Stimulated activated CD4-positive, alpha-beta T cell treated with anti-CD3 and anti-CD28 coated beads, Interleukin-1b, Interleukin-23, amount 100 ng/mL, for 48 hours (primary cell): ENCODE results near the gene CNPY1.
"Not testable (repeated sequence)": the region's sequence is repeated elsewhere in the genome, so short reads cannot be mapped to it uniquely, and the experiment has no call there.

ENCODE experiments used
- DNase-seq: peaks from one replicate; pipeline ENCODE4 v3.0.0-alpha.2; 2020

Gene CNPY1

GRCh38 chr7:155577509-155577905 lies 31.1 kb upstream of the CNPY1 start:
- DNase-seq = no peak

GRCh38 chr7:155576900-155577508 lies 30.6 kb upstream of the CNPY1 start:
- no peak for DNase-seq

DNA sequence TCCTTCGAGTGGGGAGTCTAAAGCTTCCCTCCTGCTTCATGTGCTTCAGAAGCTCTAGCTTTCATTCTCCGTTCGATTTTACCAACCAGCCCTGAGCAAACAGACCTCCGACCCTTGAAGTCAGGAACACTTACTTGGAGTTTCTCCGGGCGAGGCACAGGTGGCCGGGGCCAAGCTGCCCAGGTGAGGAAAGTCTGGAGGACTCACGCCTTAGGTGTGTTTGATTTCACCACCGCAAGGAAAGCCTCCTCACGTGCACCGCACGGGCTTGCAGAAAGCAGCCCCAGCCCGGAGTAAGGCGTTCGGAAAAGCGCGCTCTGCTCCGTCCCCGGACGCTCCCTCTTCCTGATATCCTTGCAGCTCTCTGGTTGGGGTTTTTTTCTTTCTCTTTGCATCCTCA lies 30.1 kb upstream of the CNPY1 start:
- DNase-seq = no peak

GRCh38 chr7:155574556-155575290 lies 28.4 kb upstream of the CNPY1 start:
- DNase-seq = no peak

- no peak for DNase-seq
These were observed 25.4 kb upstream of the CNPY1 start for GRCh38 chr7:155571581-155572345.

DNA sequence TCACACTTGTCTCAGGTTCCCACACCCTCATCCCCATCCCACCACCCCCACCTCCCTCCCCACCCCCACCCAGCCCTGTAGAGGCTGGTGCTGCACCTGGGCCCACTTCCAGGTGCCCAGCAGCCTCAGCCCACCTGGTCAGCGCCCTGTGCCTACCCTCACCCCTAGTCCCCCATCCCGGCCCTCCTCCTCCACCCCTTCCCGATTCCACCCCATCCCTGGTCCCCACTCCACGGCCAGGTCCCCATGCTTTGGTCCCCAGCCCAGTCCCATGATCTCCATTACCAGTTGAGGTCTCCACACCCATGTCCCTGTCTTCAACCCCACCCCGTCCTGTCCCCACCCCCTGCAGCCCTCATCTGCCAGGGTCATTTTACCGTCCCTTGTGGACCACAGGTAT lies 24.6 kb upstream of the CNPY1 start:
- no peak for DNase-seq

DNA sequence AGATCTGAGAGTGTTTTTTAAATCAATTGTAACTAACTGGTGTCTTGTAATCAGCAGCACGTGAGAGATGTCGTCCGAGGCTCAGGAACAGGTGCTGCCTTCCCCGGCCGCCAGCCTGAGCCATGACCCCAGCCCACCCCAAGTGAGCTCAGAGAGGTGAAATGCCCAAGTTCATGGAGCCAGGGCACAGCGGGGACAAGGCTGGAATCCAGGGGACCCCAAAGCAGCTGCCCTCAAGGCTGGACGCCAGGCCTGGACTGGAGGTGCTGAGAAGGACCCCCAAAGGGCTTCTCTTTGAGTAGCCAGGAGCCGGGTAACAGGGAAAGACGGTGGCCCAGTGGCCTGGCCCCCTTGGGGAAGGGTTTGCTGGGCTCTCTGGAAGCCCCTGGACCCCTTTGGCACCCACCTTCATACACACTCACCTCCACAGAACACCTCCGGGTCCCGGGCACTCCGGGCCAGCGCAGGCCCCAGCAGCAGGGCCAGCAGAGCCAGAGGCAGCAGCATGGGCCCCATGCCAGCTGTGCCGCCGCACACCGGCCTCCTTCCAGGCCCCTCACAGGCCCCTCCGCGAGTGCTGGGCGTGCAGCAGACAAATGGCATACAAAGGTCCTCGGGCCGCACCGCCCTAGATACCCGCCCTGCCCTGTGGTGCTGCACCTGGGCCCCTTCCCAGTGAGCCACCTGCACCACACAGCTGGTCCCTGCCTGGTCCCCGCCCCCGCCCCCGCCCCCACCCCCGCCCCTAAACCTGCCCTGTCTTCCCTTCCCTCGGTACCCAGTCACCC lies 24.0 kb upstream of the CNPY1 start:
- no peak for DNase-seq

GRCh38 chr7:155569681-155570080 lies 23.3 kb upstream of the CNPY1 start:
- DNase-seq = no peak

DNA sequence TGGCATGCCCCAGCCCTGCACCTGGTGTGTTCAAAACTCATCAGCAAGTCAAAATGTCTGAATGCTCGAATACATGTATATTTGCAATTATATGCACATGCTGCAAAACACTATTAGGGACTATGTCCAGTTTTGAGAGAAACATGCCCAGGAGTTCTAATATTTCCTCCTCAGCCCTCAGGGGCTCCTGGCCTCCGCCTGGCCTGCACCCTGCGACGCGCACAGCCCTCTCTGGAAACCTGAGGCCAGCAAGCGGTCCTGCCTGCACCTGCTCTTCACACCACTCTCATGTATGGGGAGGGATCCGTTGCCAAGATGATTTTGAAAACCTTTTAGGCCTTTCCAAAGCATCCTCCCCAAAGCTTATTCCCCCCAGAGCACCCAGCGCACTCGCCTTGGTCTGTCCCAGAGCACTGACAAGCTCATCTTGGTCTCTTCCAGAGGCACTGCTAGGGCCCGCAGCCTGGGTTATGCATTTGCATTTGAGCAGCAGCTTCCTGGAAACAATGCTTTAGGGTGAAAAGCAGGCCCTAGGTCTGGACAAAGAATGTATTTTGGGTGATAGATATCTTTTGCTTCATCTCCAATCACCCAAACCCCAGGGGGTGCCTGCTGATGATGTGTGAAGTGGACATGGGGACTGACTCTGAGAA lies 22.6 kb upstream of the CNPY1 start:
- no peak for DNase-seq

DNA sequence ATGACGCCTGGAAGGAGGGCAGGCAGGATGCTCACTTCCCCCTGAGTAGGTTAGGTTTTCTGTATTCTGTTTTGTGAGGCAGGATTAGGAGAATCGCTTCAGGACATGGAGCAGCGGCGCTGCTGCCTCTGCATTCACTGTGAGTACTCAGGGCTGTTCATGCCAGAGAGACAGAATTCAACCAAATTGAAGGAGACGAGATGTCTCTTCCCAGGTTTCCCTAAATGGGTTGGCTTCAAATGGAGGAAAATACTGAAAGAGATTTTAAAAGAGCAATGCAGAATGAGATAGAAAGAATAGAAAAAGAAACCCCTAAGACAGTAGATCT lies 21.9 kb upstream of the CNPY1 start:
- DNase-seq = no peak

GRCh38 chr7:155567646-155568332 lies 21.4 kb upstream of the CNPY1 start:
- DNase-seq = no peak

GRCh38 chr7:155566011-155566836 lies 19.9 kb upstream of the CNPY1 start:
- DNase-seq = no peak

GRCh38 chr7:155565596-155565995 lies 19.2 kb upstream of the CNPY1 start:
- no peak for DNase-seq

- not testable (repeated sequence) for DNase-seq
These were observed 16.6 kb upstream of the CNPY1 start for GRCh38 chr7:155562976-155563375.

GRCh38 chr7:155562106-155562505 lies 15.7 kb upstream of the CNPY1 start:
- DNase-seq = no peak

GRCh38 chr7:155560982-155561686 lies 14.8 kb upstream of the CNPY1 start:
- no peak for DNase-seq

DNA sequence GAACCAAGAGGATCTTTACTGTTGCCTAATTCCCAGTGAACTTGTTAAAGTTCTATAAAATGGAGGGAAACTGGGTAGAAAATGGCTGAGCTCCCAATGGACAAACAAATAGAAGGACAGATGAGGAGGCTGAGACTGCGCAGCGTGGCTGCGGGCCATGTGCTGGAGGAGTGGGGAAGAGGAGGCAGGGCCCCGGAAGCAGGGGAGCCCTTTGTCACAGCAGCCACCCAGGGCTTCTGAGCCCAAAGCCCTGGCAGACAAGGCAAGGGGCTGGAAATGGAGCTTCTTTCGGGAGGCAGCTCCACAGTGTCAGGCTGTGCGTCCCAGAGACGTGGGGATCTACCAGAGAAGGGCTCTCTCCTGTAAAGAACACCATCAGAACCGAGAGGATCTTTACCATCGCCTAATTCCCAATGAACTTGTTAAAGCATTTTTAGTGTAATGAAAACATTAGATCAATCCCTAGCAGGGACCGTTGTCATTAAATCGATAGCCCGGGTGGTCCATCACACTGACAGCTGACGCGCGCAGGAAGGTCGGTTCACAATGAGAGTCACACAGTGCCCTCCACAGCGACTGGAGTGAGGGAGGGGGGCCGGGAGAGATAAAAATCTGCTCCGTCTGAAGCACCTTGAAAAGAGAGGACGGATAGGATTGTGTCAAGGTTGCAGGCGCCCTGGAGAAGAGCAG lies 14.0 kb upstream of the CNPY1 start:
- no peak for DNase-seq

- no peak for DNase-seq
These were observed 13.3 kb upstream of the CNPY1 start for GRCh38 chr7:155559519-155560108.

DNA sequence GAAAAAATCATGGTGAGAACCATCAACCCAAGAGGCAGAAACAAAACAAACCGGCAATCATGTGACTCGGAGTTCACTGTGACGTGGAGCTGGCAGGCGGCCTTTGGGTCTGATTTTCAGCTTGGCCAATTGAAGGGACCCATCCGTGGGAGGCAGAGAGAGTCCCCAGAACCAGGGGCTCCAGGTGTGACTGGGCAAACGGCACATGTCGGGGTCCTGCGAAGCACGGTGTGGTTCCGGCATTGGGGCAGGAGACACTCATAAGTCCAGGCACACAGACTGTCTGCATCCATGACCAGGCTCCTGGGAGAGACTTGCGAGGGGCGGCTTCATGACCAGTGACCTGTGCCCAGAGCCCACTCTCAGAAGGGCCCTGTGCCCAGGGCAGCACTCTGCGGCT lies 12.6 kb upstream of the CNPY1 start:
- no peak for DNase-seq

DNA sequence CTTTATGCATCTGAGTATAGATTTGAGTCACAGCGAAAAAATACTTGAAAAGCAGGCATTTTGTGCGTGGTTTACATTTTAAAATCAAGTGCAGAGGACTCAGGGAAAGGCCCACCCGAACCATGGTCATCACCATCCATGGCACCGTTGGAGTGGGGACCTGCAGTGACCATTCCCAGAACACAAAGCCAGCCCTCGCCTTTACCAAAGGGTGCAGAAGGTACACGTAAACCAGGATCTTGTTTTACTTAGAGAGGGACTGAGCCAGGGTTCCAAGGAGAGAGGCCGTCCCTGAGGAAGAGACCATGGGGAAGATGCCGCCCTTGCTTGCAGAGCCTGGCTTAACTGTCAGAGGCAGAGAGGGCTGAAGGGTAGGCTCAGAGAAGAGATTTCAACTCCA lies 12.0 kb upstream of the CNPY1 start:
- no peak for DNase-seq
